Mucosa of gallbladder (tissue), 1 donor: ENCODE results near the gene CCNI. TPM values are rescaled to one million over a fixed set of nuclear protein-coding genes. Genes with fewer than 3 reads are reported as not detected.
"Not testable (repeated sequence)": the region's sequence is repeated elsewhere in the genome, so short reads cannot be mapped to it uniquely, and the experiment has no call there.

Experiments
- DNase-seq: peaks from one replicate; pipeline ENCODE4 v3.0.0-alpha.2; 2020; ENCODE audit warnings: low spot score
- total RNA-seq: library from RNA; stranded (reverse); gene quantifications from one replicate; pipeline ENCODE4 v1.2.1, GENCODE V29; 2021
- donor health status: DM: no; HTN: no; CAD: no.

The CCNI gene
- total RNA-seq, 1 donor from 2014 or later: 396 TPM

- no peak for DNase-seq
These were observed 7.3 kb upstream of the CCNI start for GRCh38 chr4:77082886-77083608.

- not testable (repeated sequence) for DNase-seq
These were observed 5.0 kb upstream of the CCNI start for GRCh38 chr4:77080806-77081205.

- no peak for DNase-seq
These were observed 3.5 kb upstream of the CCNI start for GRCh38 chr4:77079281-77079680.

- DNase-seq: no peak
These were observed 2.6 kb upstream of the CCNI start for GRCh38 chr4:77078401-77078800.

- no peak for DNase-seq
These were observed 1.3 kb upstream of the CCNI start for GRCh38 chr4:77076889-77077635.

GRCh38 chr4:77074981-77075855 lies 571 bp downstream of the CCNI start:
- DNase-seq: peak; percentile 70

GRCh38 chr4:77074381-77074831 lies 1.4 kb downstream of the CCNI start:
- DNase-seq: no peak

GRCh38 chr4:77073981-77074380 lies 1.8 kb downstream of the CCNI start:
- DNase-seq: no peak

GRCh38 chr4:77073106-77073809 lies 2.5 kb downstream of the CCNI start:
- no peak for DNase-seq

GRCh38 chr4:77072195-77072753 lies 3.5 kb downstream of the CCNI start:
- no peak for DNase-seq

GRCh38 chr4:77069514-77069913 lies 6.3 kb downstream of the CCNI start:
- not testable (repeated sequence) for DNase-seq

- no peak for DNase-seq
These were observed 10.4 kb downstream of the CCNI start for GRCh38 chr4:77065382-77065781.

GRCh38 chr4:77062856-77063255 lies 12.9 kb downstream of the CCNI start:
- no peak for DNase-seq

- DNase-seq: no peak
These were observed 23.4 kb downstream of the CCNI start for GRCh38 chr4:77052352-77052751.

- no peak for DNase-seq
These were observed 24.8 kb downstream of the CCNI start for GRCh38 chr4:77050962-77051361.

GRCh38 chr4:77047037-77047436 lies 28.8 kb downstream of the CCNI start:
- no peak for DNase-seq

- DNase-seq: no peak
These were observed 30.3 kb downstream of the CCNI start for GRCh38 chr4:77045490-77045889.

GRCh38 chr4:77044461-77045150 lies 31.2 kb downstream of the CCNI start:
- no peak for DNase-seq

- no peak for DNase-seq
These were observed 32.2 kb downstream of the CCNI start for GRCh38 chr4:77043507-77044136.
